ENCODE results near the gene GARIN5A.
"Not testable (repeated sequence)": the region's sequence is repeated elsewhere in the genome, so short reads cannot be mapped to it uniquely, and the experiment has no call there.

The GARIN5A gene

GRCh38 chr19:50489461-50490011 lies 12.9 kb upstream of the GARIN5A start:
- DNase-seq, result no peak

GRCh38 chr19:50488389-50489194 lies 11.9 kb upstream of the GARIN5A start:
- DNase-seq, result no peak

GRCh38 chr19:50486823-50487515 lies 10.3 kb upstream of the GARIN5A start:
- DNase-seq, result no peak

GRCh38 chr19:50485284-50485955 lies 8.8 kb upstream of the GARIN5A start:
- no peak for DNase-seq

- no peak for DNase-seq
Measured at GRCh38 chr19:50482916-50483315, 6.3 kb upstream of the GARIN5A start.

GRCh38 chr19:50482271-50482855 lies 5.7 kb upstream of the GARIN5A start:
- DNase-seq, result no peak

GRCh38 chr19:50481351-50482149 lies 4.9 kb upstream of the GARIN5A start:
- no peak for DNase-seq

- no peak for DNase-seq
Measured at GRCh38 chr19:50480281-50481111, 3.8 kb upstream of the GARIN5A start.

- no peak for DNase-seq
Measured at GRCh38 chr19:50479761-50480251, 3.2 kb upstream of the GARIN5A start.

- no peak for DNase-seq
Measured at GRCh38 chr19:50478901-50479715, 2.5 kb upstream of the GARIN5A start.

- no peak for DNase-seq
Measured at GRCh38 chr19:50477751-50478515, 1.3 kb upstream of the GARIN5A start.

GRCh38 chr19:50476907-50477238 lies 225 bp upstream of the GARIN5A start:
- no peak for DNase-seq

- no peak for DNase-seq
Measured at GRCh38 chr19:50475736-50476223, 868 bp downstream of the GARIN5A start.

- no peak for DNase-seq
Measured at GRCh38 chr19:50475101-50475568, 1.5 kb downstream of the GARIN5A start.

GRCh38 chr19:50473336-50473735 lies 3.3 kb downstream of the GARIN5A start:
- DNase-seq, result not testable (repeated sequence)

GRCh38 chr19:50468818-50469217 lies 7.8 kb downstream of the GARIN5A start:
- no peak for DNase-seq

GRCh38 chr19:50467566-50467965 lies 9.1 kb downstream of the GARIN5A start:
- DNase-seq, result no peak

GRCh38 chr19:50466706-50467039 lies 10.0 kb downstream of the GARIN5A start:
- DNase-seq, result no peak

Data from right kidney (tissue), 1 donor.